Gastroesophageal sphincter (tissue), 4 donors: Measurements from ENCODE around the gene MSX2. TPM values are rescaled to one million over a fixed set of nuclear protein-coding genes. Genes with fewer than 3 reads are reported as not detected.

Experiments used
- ATAC-seq: fragments of 150-250 bp; one replicate; pipeline ENCODE4 v1.9.1; 2016; ENCODE audit warnings: mild to moderate bottlenecking, moderate library complexity
- H3K27ac ChIP-seq, 4 donors: fragments of 200-600 bp; sonication (generic) in 3 of 4; 1 replicate in 3 of 4; 2 replicates in 1 of 4; pipeline ENCODE4 v1.5.1; 2016 to 2019
- H3K27me3 ChIP-seq: fragments of 200-600 bp; sonication (generic); one replicate; pipeline ENCODE4 v1.5.1; 2019
- H3K36me3 ChIP-seq, 2 donors: fragments of 200-600 bp; sonication (generic); one replicate each; pipeline ENCODE4 v1.5.1; 2019; ENCODE audit warnings: control low read depth in 1 of 2
- H3K4me1 ChIP-seq, 3 donors: fragments of 200-600 bp; sonication (generic); 1 replicate in 2 of 3; 2 replicates in 1 of 3; pipeline ENCODE4 v1.5.1; 2016 to 2019; ENCODE audit warnings: control low read depth in 2 of 3
- H3K4me3 ChIP-seq, 2 donors: fragments of 200-600 bp; sonication (generic); one replicate each; pipeline ENCODE4 v1.5.1; 2019; ENCODE audit warnings: mild to moderate bottlenecking in 1 of 2, moderate library complexity in 1 of 2
- H3K9me3 ChIP-seq, 3 donors: fragments of 200-600 bp; sonication (generic); one replicate each; pipeline ENCODE4 v1.5.1; 2017 to 2019; ENCODE audit warnings: control low read depth in 2 of 3
- EP300 ChIP-seq: sonication (generic); formaldehyde crosslinking; IDR thresholded peaks from one replicate; pipeline ENCODE4 v1.6.1; 2017; ENCODE audit warnings: antibody characterized with exemption, mild to moderate bottlenecking
- POLR2A ChIP-seq, 2 donors: fragments of 450-650 bp; IDR thresholded peaks; one replicate each; pipeline ENCODE4 v1.6.1; 2017; ENCODE audit warnings: antibody characterized with exemption in 2 of 2, mild to moderate bottlenecking in 2 of 2, moderate library complexity in 1 of 2
- POLR2AphosphoS5 ChIP-seq: sonication (generic); formaldehyde crosslinking; IDR thresholded peaks from one replicate; pipeline ENCODE4 v1.6.1; 2017; ENCODE audit warnings: antibody characterized with exemption
- WGBS, 2 donors: methylation state at CpG; one replicate each; pipeline ENCODE4 v1.1.5; 2018; ENCODE audit warnings: low coverage in 1 of 2; 5-methylcytosine and 5-hydroxymethylcytosine counted together
- total RNA-seq, 4 donors: library from RNA; depleted of rRNA; stranded (reverse); fragments of >200 nt; gene quantifications; one replicate each; pipeline ENCODE4 v1.1.0, GENCODE V29; 2016
- TF ChIP-seq, protein P1 (sequence below), 4 experiments: fragments of 200-600 bp in 2 of 4; fragments of 450-650 bp in 2 of 4; sonication (generic) in 1 of 4; IDR thresholded peaks; one replicate each; pipeline ENCODE4 v1.5.1; 2017 to 2019; ENCODE audit warnings: antibody characterized with exemption in 4 of 4, mild to moderate bottlenecking in 2 of 4, moderate library complexity in 2 of 4

The MSX2 gene
- total RNA-seq, 4 donors from 2014 or later, result 0.81 to 2.6 (median 1.2) TPM

DNA sequence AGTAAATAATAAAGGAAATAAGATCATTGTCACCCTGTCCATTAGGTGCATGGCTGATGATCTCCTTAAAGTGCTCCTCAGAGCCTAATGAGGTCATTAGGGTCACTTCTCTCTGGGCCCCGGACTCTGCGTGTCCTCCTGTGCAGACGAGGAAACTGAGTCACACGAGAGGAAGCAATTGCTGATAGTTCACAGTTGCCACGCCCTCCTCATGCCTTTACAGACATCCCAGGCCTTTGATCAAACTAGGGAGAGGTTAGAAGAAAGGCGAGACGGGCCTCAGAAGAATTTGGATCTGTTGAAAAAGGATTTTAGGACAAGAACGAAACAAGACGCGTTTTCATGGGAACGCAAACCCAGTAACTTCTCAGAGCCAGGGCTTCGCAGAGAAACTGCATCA is 32.0 kb upstream of the MSX2 start:
- Histone ChIP-seq H3K36me3 (no peaks in the 10 kb centered on the region), H3K27ac (no peak overlapping the region), H3K27me3 (peaks cover 93% of the 10 kb centered on the region), H3K4me3 (no peak overlapping the region), H3K9me3 (no peaks in the 10 kb centered on the region), H3K4me1 (peaks cover 0 to 20% (median 0%) of the 10 kb centered on the region in 3 donors)
- WGBS, 2 donors, result 12 to 29% methylated on average over 9 to 12 of the region's 12 CpGs
- ATAC-seq, result no peak
- TF ChIP-seq, protein P1, sequence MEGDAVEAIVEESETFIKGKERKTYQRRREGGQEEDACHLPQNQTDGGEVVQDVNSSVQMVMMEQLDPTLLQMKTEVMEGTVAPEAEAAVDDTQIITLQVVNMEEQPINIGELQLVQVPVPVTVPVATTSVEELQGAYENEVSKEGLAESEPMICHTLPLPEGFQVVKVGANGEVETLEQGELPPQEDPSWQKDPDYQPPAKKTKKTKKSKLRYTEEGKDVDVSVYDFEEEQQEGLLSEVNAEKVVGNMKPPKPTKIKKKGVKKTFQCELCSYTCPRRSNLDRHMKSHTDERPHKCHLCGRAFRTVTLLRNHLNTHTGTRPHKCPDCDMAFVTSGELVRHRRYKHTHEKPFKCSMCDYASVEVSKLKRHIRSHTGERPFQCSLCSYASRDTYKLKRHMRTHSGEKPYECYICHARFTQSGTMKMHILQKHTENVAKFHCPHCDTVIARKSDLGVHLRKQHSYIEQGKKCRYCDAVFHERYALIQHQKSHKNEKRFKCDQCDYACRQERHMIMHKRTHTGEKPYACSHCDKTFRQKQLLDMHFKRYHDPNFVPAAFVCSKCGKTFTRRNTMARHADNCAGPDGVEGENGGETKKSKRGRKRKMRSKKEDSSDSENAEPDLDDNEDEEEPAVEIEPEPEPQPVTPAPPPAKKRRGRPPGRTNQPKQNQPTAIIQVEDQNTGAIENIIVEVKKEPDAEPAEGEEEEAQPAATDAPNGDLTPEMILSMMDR (IDR thresholded peaks at IDR 0.05), result no peak
- TF ChIP-seq POLR2AphosphoS5, result no peak
- no peak for TF ChIP-seq POLR2A (IDR thresholded peaks at IDR 0.05)
- TF ChIP-seq EP300, result no peak

DNA sequence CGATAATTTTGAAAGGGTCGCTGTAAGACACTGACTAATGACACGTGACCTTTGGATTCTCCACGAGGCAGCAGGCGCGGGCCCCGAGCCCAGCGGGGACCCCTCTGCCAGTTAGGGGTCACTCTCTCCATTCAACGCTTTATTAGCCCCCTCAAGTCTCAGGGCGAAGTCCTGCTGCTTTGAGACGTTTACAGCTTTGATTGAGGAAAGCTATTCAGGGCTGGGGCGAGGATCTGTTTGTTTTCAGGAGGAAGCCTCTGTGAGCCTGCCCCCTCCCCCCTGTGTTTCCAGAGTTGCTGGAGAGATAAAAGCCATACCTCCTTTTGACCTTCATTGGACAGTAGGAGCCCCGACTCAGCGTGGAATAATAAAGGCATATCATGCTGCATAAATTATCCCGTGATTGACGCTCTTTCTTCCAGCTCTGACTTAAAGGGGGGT is 31.4 kb upstream of the MSX2 start:
- no peak overlapping the region for H3K4me3 ChIP-seq
- H3K27ac ChIP-seq, result no peak overlapping the region
- H3K9me3 ChIP-seq, result no peaks in the 10 kb centered on the region
- TF ChIP-seq EP300 (no peak), POLR2AphosphoS5 (no peak)
- 6 to 12% methylated on average over 10 to 13 of the region's 16 CpGs for WGBS, 2 donors
- peaks cover 88% of the 10 kb centered on the region for H3K27me3 ChIP-seq
- peaks cover 0 to 20% (median 0%) of the 10 kb centered on the region in 3 donors for H3K4me1 ChIP-seq
- H3K36me3 ChIP-seq, result no peaks in the 10 kb centered on the region
- no peak for ATAC-seq

DNA sequence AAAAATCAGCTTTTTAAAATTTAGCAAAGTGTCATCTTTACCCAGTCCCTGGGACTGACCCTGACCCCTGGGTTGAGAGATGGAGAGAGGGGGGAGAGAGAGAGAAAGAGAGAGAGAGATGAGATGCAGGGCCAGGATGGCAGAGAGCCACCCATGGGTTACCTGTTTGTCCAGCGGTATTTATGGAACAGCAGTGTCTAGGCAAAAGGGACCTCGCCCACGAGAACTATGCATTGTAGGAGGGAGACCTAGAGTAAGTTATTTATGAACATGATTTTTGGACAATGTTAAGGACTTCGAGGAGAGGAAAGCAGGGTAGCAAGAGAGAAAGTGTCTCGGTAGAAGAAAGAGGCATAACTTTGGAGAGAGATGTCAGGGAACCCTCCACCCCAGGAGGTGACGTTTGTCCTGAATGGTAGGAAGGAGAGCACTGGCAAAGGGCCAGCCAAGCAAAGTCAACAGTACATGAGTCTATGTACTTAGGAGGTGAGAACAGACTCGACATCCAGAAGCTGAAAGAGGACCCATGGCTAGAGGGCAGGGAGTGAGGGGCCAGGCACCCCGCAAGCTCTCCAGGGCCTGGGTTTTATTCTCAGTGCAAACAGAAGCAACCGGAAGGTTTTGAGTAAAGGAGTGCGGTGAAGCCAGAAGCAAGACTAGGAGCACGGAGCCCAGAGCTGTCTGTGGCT is 30.5 kb upstream of the MSX2 start:
- TF ChIP-seq, protein P1 (IDR thresholded peaks at IDR 0.05), result no peak
- TF ChIP-seq POLR2AphosphoS5 (no peak), EP300 (no peak), POLR2A (IDR thresholded peaks at IDR 0.05) (no peak)
- ATAC-seq, result no peak
- 42 to 43% methylated on average over 11 of the region's 11 CpGs for WGBS, 2 donors
- Histone ChIP-seq H3K4me1 (peaks cover 0 to 12% (median 0%) of the 10 kb centered on the region in 3 donors), H3K27me3 (peaks cover 88% of the 10 kb centered on the region), H3K4me3 (no peak overlapping the region), H3K27ac (no peak overlapping the region), H3K36me3 (no peaks in the 10 kb centered on the region), H3K9me3 (no peaks in the 10 kb centered on the region)

DNA sequence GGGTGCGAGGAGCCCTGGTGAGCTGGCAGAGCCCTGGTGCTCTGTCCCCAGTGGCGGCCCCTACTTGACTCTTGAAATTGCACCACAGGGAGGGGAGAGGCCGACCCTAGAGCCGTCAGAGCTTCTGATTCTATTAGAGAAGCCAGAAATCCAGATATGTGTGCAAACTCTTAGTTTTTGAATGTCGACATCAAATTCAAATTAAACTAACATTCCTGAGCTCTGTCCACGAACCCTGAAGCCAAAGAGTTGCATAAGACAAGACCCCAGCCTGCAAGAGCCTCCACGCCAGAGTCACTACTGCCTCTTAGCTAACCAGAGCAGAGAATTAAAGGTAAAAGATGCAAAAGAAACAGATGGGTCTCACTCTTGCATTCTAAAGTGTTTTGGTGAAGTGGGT is 29.8 kb upstream of the MSX2 start:
- peak; percentile 28 for ATAC-seq
- 34 to 53% methylated on average over 2 to 5 of the region's 7 CpGs for WGBS, 2 donors
- H3K27me3 ChIP-seq, result peaks cover 87% of the 10 kb centered on the region

DNA sequence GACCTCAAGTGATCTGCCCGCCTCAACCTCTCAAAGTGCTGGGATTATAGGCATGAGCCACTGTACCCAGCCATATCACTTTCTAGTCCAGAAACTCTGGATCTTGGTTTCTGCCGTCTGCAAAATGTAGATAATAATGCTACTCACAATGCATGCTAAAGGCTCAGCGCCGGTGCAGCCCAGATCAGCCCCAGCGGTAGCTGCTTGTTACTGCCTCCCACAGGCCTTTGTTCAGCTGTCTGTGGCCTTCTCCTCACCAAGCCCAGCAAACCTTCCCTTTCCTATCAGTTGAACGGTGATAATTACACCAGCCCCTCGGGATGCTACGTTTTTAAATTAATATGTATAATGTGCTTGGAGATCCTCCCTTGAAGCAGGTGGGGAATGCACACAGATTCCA is 26.2 kb upstream of the MSX2 start:
- Histone ChIP-seq H3K36me3 (no peaks in the 10 kb centered on the region), H3K4me1 (no peaks in the 10 kb centered on the region), H3K9me3 (no peaks in the 10 kb centered on the region), H3K27ac (no peak overlapping the region), H3K4me3 (no peak overlapping the region), H3K27me3 (peaks cover 74% of the 10 kb centered on the region)
- TF ChIP-seq POLR2A (IDR thresholded peaks at IDR 0.05) (no peak), EP300 (no peak), POLR2AphosphoS5 (no peak)
- TF ChIP-seq, protein P1 (IDR thresholded peaks at IDR 0.05), result no peak
- whole genome bisulfite sequencing, 2 donors, result 41 to 43% methylated on average over 6 to 7 of the region's 8 CpGs
- no peak for ATAC-seq

More for the DNA sequence above, 29.8 kb upstream of the MSX2 start:
- H3K4me1 ChIP-seq, result peaks cover 0 to 8% (median 0%) of the 10 kb centered on the region in 3 donors
- H3K27ac ChIP-seq, result no peak overlapping the region
- H3K9me3 ChIP-seq, result no peaks in the 10 kb centered on the region
- no peak overlapping the region for H3K4me3 ChIP-seq
- H3K36me3 ChIP-seq, result no peaks in the 10 kb centered on the region
- TF ChIP-seq POLR2AphosphoS5, result no peak
- no peak for TF ChIP-seq EP300
- TF ChIP-seq POLR2A (IDR thresholded peaks at IDR 0.05), result no peak
- TF ChIP-seq, protein P1 (IDR thresholded peaks at IDR 0.05), result no peak
